ENCODE measurements around the gene WDR38. TPM values are rescaled to one million over a fixed set of nuclear protein-coding genes. Genes with fewer than 3 reads are reported as not detected.

Gene WDR38
- total RNA-seq, 2 donors from 2014 or later = not detected

DNA sequence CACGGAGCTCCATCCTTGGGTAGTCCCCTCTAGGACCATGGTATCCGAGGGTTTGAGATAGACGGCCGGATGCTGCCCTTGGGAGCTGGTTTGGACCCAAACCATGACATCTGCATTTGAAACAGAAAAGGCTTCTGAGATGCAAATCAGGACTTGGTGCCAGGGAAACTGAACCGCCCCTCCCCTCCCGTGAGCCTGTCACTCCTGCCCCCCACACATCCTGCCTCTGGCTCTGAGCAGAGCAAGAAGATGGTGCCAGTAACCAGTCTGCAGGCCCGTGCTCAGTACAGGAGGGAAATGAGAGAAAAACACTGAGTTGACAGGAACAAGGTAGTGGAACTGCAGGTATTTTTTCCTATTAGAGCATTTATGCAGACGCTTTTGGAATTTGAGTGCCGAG, 27.2 kb downstream of the WDR38 start:
- H3K36me3 ChIP-seq = peaks cover 81% of the 10 kb centered on the region
- H3K9me3 ChIP-seq = no peaks in the 10 kb centered on the region
- no peak overlapping the region for H3K4me3 ChIP-seq
- DNase-seq (ENCODE audit: low spot score) = no peak
- TF ChIP-seq, protein P1, sequence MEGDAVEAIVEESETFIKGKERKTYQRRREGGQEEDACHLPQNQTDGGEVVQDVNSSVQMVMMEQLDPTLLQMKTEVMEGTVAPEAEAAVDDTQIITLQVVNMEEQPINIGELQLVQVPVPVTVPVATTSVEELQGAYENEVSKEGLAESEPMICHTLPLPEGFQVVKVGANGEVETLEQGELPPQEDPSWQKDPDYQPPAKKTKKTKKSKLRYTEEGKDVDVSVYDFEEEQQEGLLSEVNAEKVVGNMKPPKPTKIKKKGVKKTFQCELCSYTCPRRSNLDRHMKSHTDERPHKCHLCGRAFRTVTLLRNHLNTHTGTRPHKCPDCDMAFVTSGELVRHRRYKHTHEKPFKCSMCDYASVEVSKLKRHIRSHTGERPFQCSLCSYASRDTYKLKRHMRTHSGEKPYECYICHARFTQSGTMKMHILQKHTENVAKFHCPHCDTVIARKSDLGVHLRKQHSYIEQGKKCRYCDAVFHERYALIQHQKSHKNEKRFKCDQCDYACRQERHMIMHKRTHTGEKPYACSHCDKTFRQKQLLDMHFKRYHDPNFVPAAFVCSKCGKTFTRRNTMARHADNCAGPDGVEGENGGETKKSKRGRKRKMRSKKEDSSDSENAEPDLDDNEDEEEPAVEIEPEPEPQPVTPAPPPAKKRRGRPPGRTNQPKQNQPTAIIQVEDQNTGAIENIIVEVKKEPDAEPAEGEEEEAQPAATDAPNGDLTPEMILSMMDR (IDR thresholded peaks at IDR 0.05) = no peak
- no peaks in the 10 kb centered on the region for H3K27me3 ChIP-seq
- no peak overlapping the region for H3K27ac ChIP-seq
- H3K4me1 ChIP-seq = no peaks in the 10 kb centered on the region

DNA sequence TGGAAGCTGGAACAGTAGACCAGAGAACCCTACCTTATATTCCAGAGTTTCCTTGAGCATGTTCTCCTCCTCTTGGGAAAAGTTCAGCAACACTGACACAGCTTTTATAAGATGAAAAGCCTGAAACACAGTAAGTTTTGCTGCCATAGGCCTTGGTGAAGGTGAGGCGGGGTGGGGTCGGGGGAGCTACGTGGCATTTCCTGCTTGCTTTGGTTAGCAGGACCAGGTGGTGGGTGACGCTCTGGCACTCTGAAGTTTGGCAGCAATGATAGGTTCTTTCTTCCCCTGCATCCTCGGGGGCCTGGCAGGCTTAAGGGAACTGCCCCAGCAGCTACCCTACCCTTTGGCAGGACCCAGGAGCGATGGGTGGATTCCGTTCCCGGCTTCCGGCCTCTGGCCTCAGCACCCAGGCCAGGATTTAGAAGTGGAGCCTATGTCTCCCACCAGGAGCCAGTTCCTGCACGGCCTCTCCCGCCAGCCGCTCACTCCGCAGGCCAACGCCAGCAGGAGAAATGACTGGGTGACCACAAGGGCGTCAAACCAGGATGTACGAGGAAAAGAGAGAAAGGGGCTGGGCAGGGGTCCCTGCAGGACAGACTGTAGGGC, 28.0 kb downstream of the WDR38 start:
- H3K27me3 ChIP-seq = no peaks in the 10 kb centered on the region
- H3K9me3 ChIP-seq = no peaks in the 10 kb centered on the region
- H3K4me1 ChIP-seq = no peaks in the 10 kb centered on the region
- TF ChIP-seq, protein P1 (IDR thresholded peaks at IDR 0.05) = no peak
- H3K27ac ChIP-seq = no peak overlapping the region
- H3K4me3 ChIP-seq = no peak overlapping the region
- DNase-seq (ENCODE audit: low spot score) = no peak
- peaks cover 81% of the 10 kb centered on the region for H3K36me3 ChIP-seq

DNA sequence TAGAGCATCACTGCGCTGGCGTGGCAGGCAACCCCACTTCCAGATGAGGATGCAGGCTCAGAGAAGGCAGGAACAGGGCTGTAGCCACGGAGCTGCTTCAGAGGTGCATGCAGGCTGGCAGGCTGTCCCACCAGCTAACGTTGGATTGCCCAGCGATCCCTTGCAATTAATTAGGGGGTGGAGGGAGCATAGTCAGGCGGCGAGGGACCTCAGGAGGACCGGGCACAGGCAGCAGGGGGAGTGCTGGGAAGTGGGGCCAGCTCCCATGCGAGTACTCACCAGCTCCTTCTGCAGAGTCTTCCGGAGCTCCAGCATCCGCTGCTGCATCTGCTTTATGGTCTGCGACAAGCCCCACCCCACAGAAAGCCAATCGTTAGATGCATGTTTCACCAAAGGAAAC, 29.0 kb downstream of the WDR38 start:
- no peak overlapping the region for H3K27ac ChIP-seq
- H3K27me3 ChIP-seq = no peaks in the 10 kb centered on the region
- peaks cover 80% of the 10 kb centered on the region for H3K36me3 ChIP-seq
- TF ChIP-seq, protein P1 (IDR thresholded peaks at IDR 0.05) = no peak
- no peaks in the 10 kb centered on the region for H3K9me3 ChIP-seq
- no peaks in the 10 kb centered on the region for H3K4me1 ChIP-seq
- no peak overlapping the region for H3K4me3 ChIP-seq
- no peak for DNase-seq (ENCODE audit: low spot score)

DNA sequence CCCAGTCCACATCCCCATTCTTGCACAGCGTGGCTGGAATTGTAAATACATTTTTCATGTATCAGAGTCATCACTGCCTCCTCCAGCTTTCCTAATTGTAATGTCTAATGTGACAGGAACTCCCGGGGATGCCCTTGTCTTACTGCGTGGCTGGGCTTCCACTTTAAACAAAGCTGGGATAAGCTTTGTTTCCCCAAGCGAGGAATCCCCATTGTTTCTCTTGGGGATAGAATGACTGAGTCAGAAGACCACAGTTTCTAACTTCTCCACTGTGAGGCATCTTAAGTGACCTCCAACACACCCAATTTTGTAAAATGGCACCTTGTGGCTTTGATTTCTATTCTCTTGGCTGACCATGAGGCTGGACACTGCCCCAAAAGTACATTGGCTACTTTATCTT, 31.1 kb downstream of the WDR38 start:
- Histone ChIP-seq H3K4me1 (no peaks in the 10 kb centered on the region), H3K9me3 (no peaks in the 10 kb centered on the region), H3K27me3 (no peaks in the 10 kb centered on the region), H3K4me3 (no peak overlapping the region), H3K36me3 (peaks cover 81% of the 10 kb centered on the region), H3K27ac (no peak overlapping the region)
- TF ChIP-seq, protein P1 (IDR thresholded peaks at IDR 0.05) = no peak
- no peak for DNase-seq (ENCODE audit: low spot score)

DNA sequence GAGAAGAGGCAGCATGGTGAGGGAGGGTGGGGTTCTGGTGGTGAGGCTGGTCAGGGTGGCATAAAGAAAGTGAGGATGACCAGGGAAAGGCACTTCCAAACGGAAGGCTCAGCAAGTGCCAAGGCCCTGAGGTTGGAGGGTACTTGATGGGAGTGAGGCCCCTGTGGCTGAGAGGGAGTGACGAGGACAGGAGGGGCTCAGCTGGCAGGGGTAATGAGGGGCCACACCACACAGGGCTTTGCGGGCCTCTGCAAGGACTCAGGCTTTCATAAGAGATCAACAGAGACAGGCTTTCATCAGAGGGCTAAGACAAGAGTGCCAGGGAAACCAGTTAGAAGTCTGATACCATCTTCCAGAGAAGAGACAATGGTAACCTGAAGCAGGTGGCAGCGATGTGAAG, 32.3 kb downstream of the WDR38 start:
- Histone ChIP-seq H3K36me3 (peaks cover 81% of the 10 kb centered on the region), H3K4me3 (no peak overlapping the region), H3K27ac (no peak overlapping the region), H3K27me3 (no peaks in the 10 kb centered on the region), H3K9me3 (no peaks in the 10 kb centered on the region), H3K4me1 (no peaks in the 10 kb centered on the region)
- DNase-seq (ENCODE audit: low spot score) = no peak
- TF ChIP-seq, protein P1 (IDR thresholded peaks at IDR 0.05) = no peak

DNA sequence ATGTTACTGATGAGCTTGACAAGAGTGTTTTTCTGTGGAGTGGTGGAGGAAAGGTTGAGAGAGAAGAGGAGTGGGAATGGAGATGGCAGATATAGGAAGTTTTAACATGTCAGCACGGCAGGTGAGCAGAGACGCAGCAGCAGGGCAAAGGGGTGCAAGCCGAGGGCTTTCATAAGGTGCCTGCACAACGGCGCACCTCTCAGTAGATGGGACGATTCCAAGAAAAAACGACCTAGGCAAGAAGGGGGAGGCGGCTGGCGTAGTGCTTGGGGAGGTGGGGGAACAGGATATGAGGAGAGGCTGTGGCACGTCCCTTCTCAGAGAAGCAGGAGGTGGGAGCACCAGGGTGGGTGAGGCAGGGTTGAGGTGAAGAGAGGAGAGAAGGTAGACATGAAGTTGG, 33.2 kb downstream of the WDR38 start:
- H3K27me3 ChIP-seq = no peaks in the 10 kb centered on the region
- no peak overlapping the region for H3K27ac ChIP-seq
- TF ChIP-seq, protein P1 (IDR thresholded peaks at IDR 0.05) = no peak
- H3K9me3 ChIP-seq = no peaks in the 10 kb centered on the region
- no peak overlapping the region for H3K4me3 ChIP-seq
- DNase-seq (ENCODE audit: low spot score) = no peak
- H3K36me3 ChIP-seq = peaks cover 81% of the 10 kb centered on the region
- H3K4me1 ChIP-seq = no peaks in the 10 kb centered on the region
